HG03460 (cell line): Measurements from ENCODE around the gene SEBOX.

Experiments
- ATAC-seq: cut with Tn5 transposase; IDR thresholded peaks from one replicate; pipeline ENCODE4 v1.9.1; 2021; ENCODE audit not compliant: unreplicated experiment

Gene SEBOX

GRCh38 chr17:28320215-28321061, 44.6 kb downstream of the SEBOX start:
- no peak for ATAC-seq

- ATAC-seq: no peak
These were observed 45.4 kb downstream of the SEBOX start for GRCh38 chr17:28319598-28319935.

- ATAC-seq: peak; percentile 97
These were observed 46.0 kb downstream of the SEBOX start, which contains the start of gene TMEM97 for GRCh38 chr17:28318759-28319597. Gene TMEM97 (plus strand): TSS chr17:28319200. CDS start chr17:28319240, 40 bp downstream.

GRCh38 chr17:28317966-28318758, 46.8 kb downstream of the SEBOX start:
- no peak for ATAC-seq

GRCh38 chr17:28317099-28317965, 47.7 kb downstream of the SEBOX start:
- ATAC-seq: no peak

GRCh38 chr17:28315846-28316705, 48.9 kb downstream of the SEBOX start:
- no peak for ATAC-seq

GRCh38 chr17:28313841-28314240, 51.2 kb downstream of the SEBOX start:
- no peak for ATAC-seq
